ENCODE data around the gene LRRC49. TPM values are rescaled to one million over a fixed set of nuclear protein-coding genes. Genes with fewer than 3 reads are reported as not detected.
A peak's percentile ranks its signal among the peaks of the same experiment; 100 is the strongest.

Gene LRRC49
- total RNA-seq, 1 experiment from 2014 or later = 9.2 TPM

GRCh38 chr15:70882361-70882760, 10.3 kb upstream of the LRRC49 start:
- BruUV-seq (replicated peaks) = no TSS peak
- CTCF ChIA-PET = no interaction called here
- DNase-seq (ENCODE audit: low spot score) = no peak
- Histone ChIP-seq H3K4me1 (ENCODE audit: insufficient read depth, low read length, poor library complexity, severe bottlenecking) (no peaks in the 10 kb centered on the region), H3K27me3 (replicated peaks; ENCODE audit: insufficient read depth, low read depth, low read length, poor library complexity) (no peaks in the 10 kb centered on the region), H3K9me3 (ENCODE audit: low read depth, low read length, poor library complexity, severe bottlenecking) (no peaks in the 10 kb centered on the region), H3K27ac (ENCODE audit: low read depth, low read length, poor library complexity, severe bottlenecking) (no peak overlapping the region), H3K4me3 (ENCODE audit: low read depth, low read length, poor library complexity, severe bottlenecking) (no peak overlapping the region), H3K36me3 (ENCODE audit: insufficient read depth, low read length, poor library complexity, severe bottlenecking) (no peaks in the 10 kb centered on the region)
- TF ChIP-seq EZH2 (IDR thresholded peaks at IDR 0.05; ENCODE audit: borderline replicate concordance, low read depth, low read length, poor library complexity, severe bottlenecking) = no peak
- POLR2A ChIA-PET (ENCODE audit: low non-redundant PET) = no interaction called here
- intact Hi-C loops (cut with micrococcal nuclease; ENCODE audit: unreplicated experiment) = no loop called here

- Histone ChIP-seq H3K27ac (ENCODE audit: low read depth, low read length, poor library complexity, severe bottlenecking) (peak overlapping the region; percentile 73), H3K27me3 (replicated peaks; ENCODE audit: insufficient read depth, low read depth, low read length, poor library complexity) (no peaks in the 10 kb centered on the region), H3K36me3 (ENCODE audit: insufficient read depth, low read length, poor library complexity, severe bottlenecking) (no peaks in the 10 kb centered on the region), H3K9me3 (ENCODE audit: low read depth, low read length, poor library complexity, severe bottlenecking) (no peaks in the 10 kb centered on the region), H3K4me3 (ENCODE audit: low read depth, low read length, poor library complexity, severe bottlenecking) (peak overlapping the region; percentile 84), H3K4me1 (ENCODE audit: insufficient read depth, low read length, poor library complexity, severe bottlenecking) (peaks cover 10% of the 10 kb centered on the region)
- DNase-seq (ENCODE audit: low spot score) = peak; percentile 65
- BruUV-seq (replicated peaks) = TSS peak; percentile 59
- intact Hi-C loops (cut with micrococcal nuclease; ENCODE audit: unreplicated experiment) = loop anchor here (5.0 to 10.0 kb wide), 2 partner anchors 212 to 549 kb away; no protein-coding TSS in a partner anchor
- CTCF ChIA-PET = interaction anchor here (1.7 kb wide), 1 partner anchor 548 kb away, joined by 3 read pairs; no protein-coding TSS in a partner anchor
- POLR2A ChIA-PET (ENCODE audit: low non-redundant PET) = no interaction called here
- no peak for TF ChIP-seq EZH2 (IDR thresholded peaks at IDR 0.05; ENCODE audit: borderline replicate concordance, low read depth, low read length, poor library complexity, severe bottlenecking)
- TF ChIP-seq CTCF (conservative IDR thresholded peaks at IDR 0.05; ENCODE audit: low read depth, low read length) = peak; percentile 68
Observed at GRCh38 chr15:70892912-70893560, 410 bp downstream of the LRRC49 start.

- intact Hi-C loops (cut with micrococcal nuclease; ENCODE audit: unreplicated experiment) = no loop called here
- BruUV-seq (replicated peaks) = no TSS peak
- H3K4me3 ChIP-seq (ENCODE audit: low read depth, low read length, poor library complexity, severe bottlenecking) = no peak overlapping the region
- DNase-seq (ENCODE audit: low spot score) = peak; percentile 63
- H3K27ac ChIP-seq (ENCODE audit: low read depth, low read length, poor library complexity, severe bottlenecking) = no peak overlapping the region
- ChIA-PET CTCF (no interaction called here), POLR2A (ENCODE audit: low non-redundant PET) (no interaction called here)
- H3K27me3 ChIP-seq (replicated peaks; ENCODE audit: insufficient read depth, low read depth, low read length, poor library complexity) = no peaks in the 10 kb centered on the region
- no peaks in the 10 kb centered on the region for H3K4me1 ChIP-seq (ENCODE audit: insufficient read depth, low read length, poor library complexity, severe bottlenecking)
- TF ChIP-seq EZH2 (IDR thresholded peaks at IDR 0.05; ENCODE audit: borderline replicate concordance, low read depth, low read length, poor library complexity, severe bottlenecking) (no peak), CTCF (conservative IDR thresholded peaks at IDR 0.05; ENCODE audit: low read depth, low read length) (no peak)
- no peaks in the 10 kb centered on the region for H3K36me3 ChIP-seq (ENCODE audit: insufficient read depth, low read length, poor library complexity, severe bottlenecking)
- peaks cover 3% of the 10 kb centered on the region for H3K9me3 ChIP-seq (ENCODE audit: low read depth, low read length, poor library complexity, severe bottlenecking)
Observed at GRCh38 chr15:70902107-70902506, 9.5 kb downstream of the LRRC49 start.

- no peak overlapping the region for H3K4me3 ChIP-seq (ENCODE audit: low read depth, low read length, poor library complexity, severe bottlenecking)
- H3K27ac ChIP-seq (ENCODE audit: low read depth, low read length, poor library complexity, severe bottlenecking) = no peak overlapping the region
- TF ChIP-seq CTCF (conservative IDR thresholded peaks at IDR 0.05; ENCODE audit: low read depth, low read length) (no peak), EZH2 (IDR thresholded peaks at IDR 0.05; ENCODE audit: borderline replicate concordance, low read depth, low read length, poor library complexity, severe bottlenecking) (no peak)
- H3K4me1 ChIP-seq (ENCODE audit: insufficient read depth, low read length, poor library complexity, severe bottlenecking) = no peaks in the 10 kb centered on the region
- H3K36me3 ChIP-seq (ENCODE audit: insufficient read depth, low read length, poor library complexity, severe bottlenecking) = peaks cover 6% of the 10 kb centered on the region
- intact Hi-C loops (cut with micrococcal nuclease; ENCODE audit: unreplicated experiment) = no loop called here
- CTCF ChIA-PET = no interaction called here
- H3K27me3 ChIP-seq (replicated peaks; ENCODE audit: insufficient read depth, low read depth, low read length, poor library complexity) = no peaks in the 10 kb centered on the region
- BruUV-seq (replicated peaks) = no TSS peak
- no peak for DNase-seq (ENCODE audit: low spot score)
- peaks cover 16% of the 10 kb centered on the region for H3K9me3 ChIP-seq (ENCODE audit: low read depth, low read length, poor library complexity, severe bottlenecking)
- POLR2A ChIA-PET (ENCODE audit: low non-redundant PET) = no interaction called here
Observed at GRCh38 chr15:70906842-70907241, 14.2 kb downstream of the LRRC49 start.
